Adrenal gland (tissue), 12 donors: Measurements from ENCODE around the gene COMT. TPM values are rescaled to one million over a fixed set of nuclear protein-coding genes. Genes with fewer than 3 reads are reported as not detected.
A peak's percentile ranks its signal among the peaks of the same experiment; 100 is the strongest.

Experiments used
- DNase-seq, 7 donors: peaks; one replicate each; pipeline ENCODE4 v3.0.0-alpha.2; 2019 to 2020
- H3K27ac ChIP-seq, 5 donors: fragments of 200-600 bp; sonication (generic) in 4 of 5; 1 replicate in 3 of 5; 2 replicates in 2 of 5; pipeline versions ENCODE4 v1.5.1 to v1.8.0; 2016 to 2020; ENCODE audit warnings: mild to moderate bottlenecking in 1 of 5
- H3K27me3 ChIP-seq: fragments of 200-600 bp; 2 replicates; pipeline ENCODE4 v1.8.0; 2021
- H3K36me3 ChIP-seq, 2 donors: fragments of 200-600 bp; replicated peaks in 1 of 2; 1 replicate in 1 of 2; 2 replicates in 1 of 2; pipeline versions ENCODE4 v1.5.1 to v1.8.0; 2018 to 2022
- H3K4me1 ChIP-seq, 2 donors: fragments of 200-600 bp; replicated peaks in 1 of 2; 1 replicate in 1 of 2; 2 replicates in 1 of 2; pipeline versions ENCODE4 v1.5.1 to v1.8.0; 2018 to 2021
- H3K4me3 ChIP-seq, 4 donors: fragments of 200-600 bp; sonication (generic) in 3 of 4; one replicate each; pipeline ENCODE4 v1.5.1; 2016 to 2018
- H3K9me3 ChIP-seq, 3 donors: fragments of 200-600 bp; sonication (generic) in 1 of 3; replicated peaks in 1 of 3; 1 replicate in 2 of 3; 2 replicates in 1 of 3; pipeline versions ENCODE4 v1.5.1 to v1.8.0; 2016 to 2021
- POLR2A ChIP-seq, 2 donors: fragments of 450-650 bp; IDR thresholded peaks; one replicate each; pipeline ENCODE4 v1.6.1; 2017; ENCODE audit warnings: antibody characterized with exemption in 2 of 2, mild to moderate bottlenecking in 2 of 2, moderate library complexity in 1 of 2
- WGBS, 4 donors: extraction: QIAGEN DNeasy Blood & Tissue Kit in 2 of 4; methylation state at CpG; one replicate each; pipeline versions ENCODE4 v1.1.5 to v1.1.7; 2013 to 2017; 5-methylcytosine and 5-hydroxymethylcytosine counted together
- intact Hi-C, 2 donors: fragments of 100-400 bp; cut with DNase I; formaldehyde crosslinking; loops; one replicate each; pipeline versions ENCODE4 v1.14.1 to v1.15.0; 2022 to 2023
- polyA plus RNA-seq, 3 donors: library from polyadenylated mRNA; stranded (reverse); fragments of 200-250 nt in 2 of 3; fragments of 350-450 nt in 1 of 3; fragmentation: Illumina TruSeq in 1 of 3; extraction: RNeasy Lipid Tissue Mini Kit (QIAGEN cat#74804) in 1 of 3; gene quantifications; one replicate each; pipeline ENCODE4 v1.2.3, GENCODE V29; 2013 to 2014
- total RNA-seq, 9 donors: library from RNA; depleted of rRNA in 4 of 9; stranded (reverse); fragments of >200 nt in 4 of 9; fragments of 120-200 nt in 1 of 9; fragmentation: NEBNext Ultra II Directional in 1 of 9; extraction: Animal tissue kit (Norgen Biotek cat#: 25700) in 1 of 9; gene quantifications; one replicate each; pipeline versions ENCODE4 v1.1.0 to v1.2.4, GENCODE V29; 2013 to 2023
- TF ChIP-seq, protein P1 (sequence below), 6 experiments: fragments of 450-650 bp in 4 of 6; fragments of 200-600 bp in 2 of 6; sonication (generic) in 1 of 6; IDR thresholded peaks; 1 replicate in 5 of 6; 2 replicates in 1 of 6; pipeline versions ENCODE4 v1.5.1 to v1.8.0; 2016 to 2021; ENCODE audit warnings: antibody characterized with exemption in 6 of 6, mild to moderate bottlenecking in 2 of 6, moderate library complexity in 1 of 6
- donor health status: healthy with polysubstance abuse.
- donor health status: Bipolar disorder and iron deficiency.
- donor health status: DM: yes; HTN: yes; CAD: no.
- donor health status: DM: no; HTN: no; CAD: no.
- donor health status: DM: no; HTN: no; CAD: no.
- donor health status: DM: yes; HTN: yes; CAD: no.

COMT gene
- total and polyA plus RNA-seq, 12 donors = 51.3 to 743 (median 390) TPM

DNA sequence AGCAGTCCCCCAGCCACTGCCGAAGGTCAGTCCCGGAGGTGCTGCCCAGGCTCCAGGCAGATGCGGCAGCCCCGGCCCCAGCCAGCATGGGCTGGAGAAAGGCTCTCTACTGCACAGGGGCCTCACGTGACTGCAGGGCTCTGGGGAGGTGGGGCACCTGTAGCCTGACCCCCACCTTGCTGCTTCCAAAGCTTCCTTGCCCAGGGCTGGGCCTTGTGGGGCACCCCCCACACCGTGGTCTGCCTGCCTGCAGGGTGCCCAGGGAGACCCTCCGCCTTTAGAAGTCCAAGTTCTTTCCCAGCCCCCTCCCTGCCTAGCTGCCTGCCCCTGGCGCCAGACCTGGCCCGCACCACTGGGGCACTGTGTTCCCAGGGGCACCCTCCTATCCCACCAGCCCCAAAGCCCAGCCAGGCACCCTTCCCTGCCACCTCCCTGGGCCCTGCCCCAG, 28.5 kb downstream of the COMT start:
- no peaks in the 10 kb centered on the region for H3K9me3 ChIP-seq
- peak overlapping the region in 4 of 5 donors; percentile 67 to 84 (median 76) for H3K27ac ChIP-seq
- H3K4me3 ChIP-seq = no peak overlapping the region
- intact Hi-C loops = loop anchor here (5.0 to 10.0 kb wide), 4 partner anchors 47 to 162 kb away; partner anchors contain the start of genes ARVCF (in 1 of the 2), DGCR8 (in 1 of the 2) and ZDHHC8 (in 1 of the 2)
- H3K27me3 ChIP-seq = no peaks in the 10 kb centered on the region
- TF ChIP-seq, protein P1, sequence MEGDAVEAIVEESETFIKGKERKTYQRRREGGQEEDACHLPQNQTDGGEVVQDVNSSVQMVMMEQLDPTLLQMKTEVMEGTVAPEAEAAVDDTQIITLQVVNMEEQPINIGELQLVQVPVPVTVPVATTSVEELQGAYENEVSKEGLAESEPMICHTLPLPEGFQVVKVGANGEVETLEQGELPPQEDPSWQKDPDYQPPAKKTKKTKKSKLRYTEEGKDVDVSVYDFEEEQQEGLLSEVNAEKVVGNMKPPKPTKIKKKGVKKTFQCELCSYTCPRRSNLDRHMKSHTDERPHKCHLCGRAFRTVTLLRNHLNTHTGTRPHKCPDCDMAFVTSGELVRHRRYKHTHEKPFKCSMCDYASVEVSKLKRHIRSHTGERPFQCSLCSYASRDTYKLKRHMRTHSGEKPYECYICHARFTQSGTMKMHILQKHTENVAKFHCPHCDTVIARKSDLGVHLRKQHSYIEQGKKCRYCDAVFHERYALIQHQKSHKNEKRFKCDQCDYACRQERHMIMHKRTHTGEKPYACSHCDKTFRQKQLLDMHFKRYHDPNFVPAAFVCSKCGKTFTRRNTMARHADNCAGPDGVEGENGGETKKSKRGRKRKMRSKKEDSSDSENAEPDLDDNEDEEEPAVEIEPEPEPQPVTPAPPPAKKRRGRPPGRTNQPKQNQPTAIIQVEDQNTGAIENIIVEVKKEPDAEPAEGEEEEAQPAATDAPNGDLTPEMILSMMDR (IDR thresholded peaks at IDR 0.05) = no peak
- TF ChIP-seq POLR2A (IDR thresholded peaks at IDR 0.05) = peak in 1 of 2 donors; percentile 44
- 28 to 52% (median 43%) methylated on average over 6 to 9 of the region's 9 CpGs for WGBS, 4 donors
- peaks cover 0 to 30% of the 10 kb centered on the region in 2 donors for H3K36me3 ChIP-seq
- DNase-seq = peak in 6 of 7 donors; percentile 52 to 84 (median 76)
- H3K4me1 ChIP-seq = peaks cover 15 to 30% of the 10 kb centered on the region in 2 donors

DNA sequence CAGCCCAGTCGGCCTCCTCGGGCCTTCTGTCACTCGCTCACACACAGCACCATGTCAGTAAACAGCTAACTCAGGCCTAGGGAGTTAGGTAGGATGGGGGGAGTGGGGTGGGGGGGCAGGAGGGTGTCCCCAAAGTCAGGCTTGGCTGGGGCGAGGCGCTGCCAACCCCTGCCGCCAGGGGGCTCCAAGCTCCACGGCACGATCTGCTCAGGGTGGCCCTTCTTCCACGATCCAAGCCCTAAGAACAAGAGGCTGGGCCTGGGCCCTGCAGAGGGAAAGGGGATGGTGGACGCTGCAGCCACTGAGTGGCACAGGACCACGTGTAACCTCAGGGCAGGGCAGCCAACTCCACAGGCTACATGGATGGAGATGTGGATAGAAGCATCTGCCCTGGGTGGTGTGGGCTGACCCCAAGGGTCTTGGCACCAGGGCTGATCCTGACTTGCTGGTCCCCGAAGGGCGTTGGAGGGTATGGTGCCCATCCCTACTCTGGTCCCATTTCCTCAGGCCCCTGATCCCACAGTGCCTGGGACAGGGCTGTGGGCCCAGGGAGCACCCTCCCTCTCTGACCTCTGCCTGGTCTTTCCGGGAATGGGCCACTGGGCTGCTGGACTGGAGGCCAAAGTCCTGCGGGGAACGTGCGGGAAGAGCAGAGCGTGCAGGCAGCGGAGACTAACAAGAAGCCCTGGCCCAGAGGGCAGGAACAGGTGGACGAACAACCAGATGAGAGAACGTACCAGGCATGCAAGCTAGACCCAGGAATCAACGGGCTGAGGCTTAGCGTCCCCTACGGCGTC, 29.1 kb downstream of the COMT start:
- Histone ChIP-seq H3K4me3 (no peak overlapping the region), H3K27ac (peak overlapping the region in 4 of 5 donors; percentile 67 to 84 (median 76)), H3K4me1 (peaks cover 15 to 30% of the 10 kb centered on the region in 2 donors), H3K27me3 (no peaks in the 10 kb centered on the region), H3K9me3 (no peaks in the 10 kb centered on the region), H3K36me3 (peaks cover 0 to 30% of the 10 kb centered on the region in 2 donors)
- no peak for TF ChIP-seq POLR2A (IDR thresholded peaks at IDR 0.05)
- TF ChIP-seq, protein P1 (IDR thresholded peaks at IDR 0.05) = peak; percentile 80 to 97 (median 92)
- peak; percentile 67 to 89 (median 77) for DNase-seq
- WGBS, 4 donors = 50 to 65% (median 55%) methylated on average over 14 to 25 of the region's 25 CpGs
- intact Hi-C loops = loop anchor here (5.0 to 10.0 kb wide), 4 partner anchors 47 to 162 kb away; partner anchors contain the start of genes ARVCF (in 1 of the 2), DGCR8 (in 1 of the 2) and ZDHHC8 (in 1 of the 2)

DNA sequence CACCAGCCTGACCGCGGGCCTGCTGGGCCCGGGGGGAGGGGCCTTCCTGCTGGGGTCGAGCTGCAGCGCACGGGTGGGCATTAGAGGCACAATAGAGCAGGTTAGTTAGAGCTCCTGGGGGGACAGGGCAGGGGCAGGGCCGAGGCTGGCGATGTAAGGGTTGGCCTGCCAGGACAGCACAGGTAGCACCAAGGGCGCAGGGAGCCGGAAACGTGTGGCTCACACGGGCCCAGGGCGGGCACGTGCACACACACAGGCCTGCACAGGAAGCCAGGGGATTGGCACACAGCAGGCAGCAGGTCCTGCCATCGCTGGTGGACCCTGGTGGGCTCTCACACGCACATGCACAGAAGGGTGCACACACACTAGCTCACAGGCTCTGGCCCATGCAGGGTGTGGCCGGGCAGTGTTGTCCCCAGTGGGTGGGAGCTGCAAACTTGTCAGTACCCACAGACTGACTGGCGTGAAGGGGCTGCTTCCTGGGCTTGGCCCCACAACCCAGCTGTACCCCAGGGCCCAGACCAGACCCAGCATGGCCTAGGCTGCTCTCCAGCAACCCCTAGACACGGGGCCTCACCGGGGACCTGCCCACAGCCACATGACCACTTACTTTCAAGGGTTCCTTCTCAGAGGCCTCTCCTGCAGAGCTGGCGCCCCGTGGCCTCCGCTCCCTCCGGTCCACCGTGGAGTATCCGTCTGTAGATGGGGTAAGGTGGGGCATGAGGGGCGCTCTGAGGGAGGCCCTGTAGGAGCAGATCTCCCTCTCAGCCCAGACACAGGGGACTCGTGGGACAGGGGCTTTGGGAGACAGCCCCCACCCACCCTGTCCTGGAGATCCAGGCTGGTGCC, 29.9 kb downstream of the COMT start:
- Histone ChIP-seq H3K4me3 (no peak overlapping the region), H3K4me1 (peaks cover 15 to 30% of the 10 kb centered on the region in 2 donors), H3K27me3 (no peaks in the 10 kb centered on the region), H3K27ac (peak overlapping the region in 1 of 5 donors; percentile 67), H3K9me3 (no peaks in the 10 kb centered on the region), H3K36me3 (peaks cover 0 to 30% of the 10 kb centered on the region in 2 donors)
- WGBS, 4 donors = 68 to 100% (median 75%) methylated on average over 3 to 28 of the region's 28 CpGs
- DNase-seq = no peak
- intact Hi-C loops = loop anchor here (1.0 to 10.0 kb wide), 5 partner anchors 40 to 161 kb away; partner anchors contain the start of genes ARVCF (in 1 of the 2), DGCR8 (in 1 of the 2) and ZDHHC8 (in 1 of the 2)
- TF ChIP-seq POLR2A (IDR thresholded peaks at IDR 0.05) = no peak
- TF ChIP-seq, protein P1 (IDR thresholded peaks at IDR 0.05) = no peak
